HG03280 (cell line): ENCODE results near the gene KRT23.

Experiments
- ATAC-seq: cut with Tn5 transposase; IDR thresholded peaks from one replicate; pipeline ENCODE4 v1.9.1; 2021; ENCODE audit warnings: mild to moderate bottlenecking, moderate library complexity; ENCODE audit not compliant: unreplicated experiment

The KRT23 gene

GRCh38 chr17:40937384-40937819, at the start of gene KRT23:
Gene KRT23 (minus strand): TSS chr17:40937646. CDS start chr17:40936603, 1,043 bp downstream.
- ATAC-seq: no peak

GRCh38 chr17:40986920-40987319, 49.5 kb upstream of the KRT23 start:
- no peak for ATAC-seq

GRCh38 chr17:40984226-40984625, 46.8 kb upstream of the KRT23 start, which contains the start of gene KRT40:
Gene KRT40 (minus strand): TSS chr17:40984326. CDS start chr17:40984273, 53 bp downstream.
- ATAC-seq: no peak

- ATAC-seq: no peak
These were observed 43.7 kb upstream of the KRT23 start for GRCh38 chr17:40981115-40981514.

GRCh38 chr17:40980596-40980995, 43.1 kb upstream of the KRT23 start:
- no peak for ATAC-seq

- no peak for ATAC-seq
These were observed 42.7 kb upstream of the KRT23 start for GRCh38 chr17:40980117-40980516.

GRCh38 chr17:40978575-40979151, 41.2 kb upstream of the KRT23 start:
- no peak for ATAC-seq

GRCh38 chr17:40975516-40975915, 38.1 kb upstream of the KRT23 start:
- ATAC-seq: no peak

- no peak for ATAC-seq
These were observed 36.9 kb upstream of the KRT23 start for GRCh38 chr17:40974366-40974765.

- no peak for ATAC-seq
These were observed 30.1 kb upstream of the KRT23 start for GRCh38 chr17:40967582-40967981.

- ATAC-seq: no peak
These were observed 29.4 kb upstream of the KRT23 start, which contains the start of gene KRT39 for GRCh38 chr17:40966848-40967247. Gene KRT39 (minus strand): TSS chr17:40966948. CDS start chr17:40966856, 92 bp downstream.

GRCh38 chr17:40963838-40964237, 26.4 kb upstream of the KRT23 start:
- ATAC-seq: no peak

- ATAC-seq: no peak
These were observed 24.7 kb upstream of the KRT23 start for GRCh38 chr17:40962059-40962561.

GRCh38 chr17:40961591-40961990, 24.1 kb upstream of the KRT23 start:
- ATAC-seq: no peak

- ATAC-seq: no peak
These were observed 22.7 kb upstream of the KRT23 start for GRCh38 chr17:40960144-40960543.

GRCh38 chr17:40958086-40958953, 20.9 kb upstream of the KRT23 start:
- no peak for ATAC-seq

- ATAC-seq: no peak
These were observed 19.2 kb upstream of the KRT23 start for GRCh38 chr17:40956401-40957254.

- no peak for ATAC-seq
These were observed 16.4 kb upstream of the KRT23 start for GRCh38 chr17:40953881-40954280.

GRCh38 chr17:40952661-40953060, 15.2 kb upstream of the KRT23 start:
- no peak for ATAC-seq

- no peak for ATAC-seq
These were observed 14.7 kb upstream of the KRT23 start for GRCh38 chr17:40952154-40952553.
